GM19099 (cell line): ENCODE results near the gene SLAMF1.
A peak's percentile ranks its signal among the peaks of the same experiment; 100 is the strongest.

Experiments used
- POLR2A ChIP-seq: IDR thresholded peaks from 3 replicates; pipeline ENCODE4 v1.6.1; 2011; ENCODE audit warnings: low read depth; ENCODE audit not compliant: insufficient read length; ENCODE audit errors: extremely low read depth

The SLAMF1 gene

DNA sequence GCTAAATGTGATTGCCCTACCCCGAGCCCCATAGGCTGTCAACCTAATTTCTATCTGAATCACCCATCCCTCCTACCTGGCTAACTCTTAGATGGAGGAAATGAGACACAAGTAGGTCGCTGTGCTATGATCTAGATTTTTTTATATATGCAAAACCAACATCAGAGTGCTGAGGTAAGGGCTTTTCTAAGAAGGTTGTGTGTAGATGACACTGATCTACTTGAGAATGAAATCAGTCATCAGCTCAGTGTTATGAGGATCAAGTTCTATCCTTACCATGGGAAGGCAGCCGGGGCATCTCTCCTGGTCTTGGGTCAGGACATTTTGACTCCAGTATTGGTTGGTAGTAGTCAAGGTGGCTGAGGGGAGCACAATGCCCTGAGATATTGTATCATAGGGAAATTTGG, 23.6 kb downstream of the SLAMF1 start:
- TF ChIP-seq POLR2A, result no peak

DNA sequence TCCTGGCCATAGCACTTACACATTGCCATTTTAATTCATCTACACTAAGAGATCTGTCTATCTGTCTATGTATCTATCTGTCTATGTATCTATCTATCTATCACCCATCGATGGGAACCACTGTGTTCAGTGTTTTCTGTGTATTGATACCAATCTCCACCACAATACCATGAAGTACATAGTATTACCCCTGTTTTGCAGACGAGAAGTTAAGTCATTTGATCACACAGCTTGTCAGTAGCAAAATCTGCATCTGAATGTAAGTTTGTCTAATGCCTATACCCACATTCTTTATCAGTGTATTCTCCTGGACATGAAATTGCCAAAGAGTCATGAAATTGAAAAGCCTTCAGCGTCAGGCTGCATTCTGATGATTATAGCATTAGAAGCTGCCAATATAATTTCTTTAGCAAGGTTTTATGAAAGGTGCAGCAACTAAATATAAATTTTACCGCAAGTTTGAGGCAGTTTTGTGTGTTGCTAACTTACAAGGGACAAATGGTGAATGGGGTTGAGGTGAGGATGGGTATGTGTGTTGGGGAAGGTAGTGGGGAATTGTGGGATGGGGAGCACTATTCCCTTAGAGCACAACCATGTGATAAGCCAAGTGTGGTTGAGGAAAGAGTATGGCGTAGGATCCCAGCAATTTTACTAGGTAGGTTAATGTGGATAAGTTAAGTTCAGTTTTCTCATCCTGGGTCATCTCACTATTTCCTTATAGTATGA, 24.2 kb downstream of the SLAMF1 start:
- no peak for TF ChIP-seq POLR2A

DNA sequence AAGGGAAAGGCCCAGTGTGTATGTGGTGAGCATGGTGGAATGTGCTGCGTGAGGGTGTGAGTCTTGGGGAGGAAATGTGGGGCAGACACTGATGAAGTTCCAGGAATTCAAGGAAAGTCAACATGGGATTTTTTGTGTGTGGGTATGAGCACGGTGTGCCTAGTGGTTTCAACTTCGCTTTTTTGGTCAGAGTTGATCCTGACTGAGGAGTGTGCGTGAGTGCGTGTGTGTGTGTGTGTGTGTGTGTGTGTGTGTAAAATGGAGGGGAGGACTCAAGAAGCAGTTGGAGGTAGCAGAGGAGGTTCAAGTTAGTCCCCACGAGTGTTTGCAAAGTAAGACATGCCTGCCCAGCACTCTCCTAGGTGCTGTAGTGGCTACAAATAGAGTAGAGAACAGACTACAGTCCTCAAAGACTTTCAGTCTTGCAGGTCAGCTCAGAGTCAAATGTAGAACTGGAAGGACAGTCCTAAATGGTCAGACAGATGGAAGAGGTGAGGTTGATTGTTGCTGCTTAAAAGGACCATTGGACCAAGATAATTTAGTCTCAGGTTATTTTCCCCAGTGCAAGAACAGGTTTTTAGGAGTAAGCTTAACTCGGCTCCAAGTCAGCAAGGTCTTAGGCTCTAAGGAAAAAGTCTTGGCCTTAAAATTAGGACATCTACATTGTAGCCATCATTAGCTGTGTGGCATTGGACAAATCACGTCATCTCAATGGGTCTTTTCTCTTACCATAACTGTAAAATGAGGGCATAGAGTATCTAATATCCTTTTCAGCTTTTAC, 25.0 kb downstream of the SLAMF1 start:
- peak; percentile 4 for TF ChIP-seq POLR2A

DNA sequence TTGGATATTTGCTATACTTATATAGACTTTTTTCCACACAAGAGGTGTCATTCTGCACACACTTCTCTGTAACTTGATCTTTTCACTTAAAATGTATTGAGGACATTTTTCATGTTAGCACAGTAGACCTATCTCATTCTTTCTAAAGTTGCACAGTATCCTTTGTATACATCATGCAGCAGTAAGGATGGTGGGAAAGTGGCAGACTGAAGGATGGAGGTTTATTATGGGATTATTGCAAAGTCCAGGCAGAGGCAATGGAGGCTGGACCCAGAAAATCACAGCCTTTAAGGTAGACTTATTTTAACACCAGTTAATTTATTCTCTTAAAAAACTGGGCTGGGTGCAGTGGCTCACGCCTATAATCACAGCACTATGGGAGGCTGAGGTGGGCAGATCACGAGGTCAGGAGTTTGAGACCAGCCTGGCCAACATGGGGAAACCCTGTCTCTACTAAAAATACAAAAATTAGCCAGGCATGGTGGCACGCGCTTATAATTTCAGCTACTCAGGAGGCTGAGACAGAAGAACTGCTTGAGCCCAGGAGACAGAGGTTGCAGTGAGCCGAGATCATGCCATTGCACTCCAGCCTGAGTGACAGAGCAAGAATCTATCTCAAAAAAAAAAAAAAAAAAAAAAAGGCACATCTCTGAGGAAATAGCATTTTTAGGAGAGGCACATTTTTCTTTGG, 25.8 kb downstream of the SLAMF1 start:
- TF ChIP-seq POLR2A, result peak; percentile 13

DNA sequence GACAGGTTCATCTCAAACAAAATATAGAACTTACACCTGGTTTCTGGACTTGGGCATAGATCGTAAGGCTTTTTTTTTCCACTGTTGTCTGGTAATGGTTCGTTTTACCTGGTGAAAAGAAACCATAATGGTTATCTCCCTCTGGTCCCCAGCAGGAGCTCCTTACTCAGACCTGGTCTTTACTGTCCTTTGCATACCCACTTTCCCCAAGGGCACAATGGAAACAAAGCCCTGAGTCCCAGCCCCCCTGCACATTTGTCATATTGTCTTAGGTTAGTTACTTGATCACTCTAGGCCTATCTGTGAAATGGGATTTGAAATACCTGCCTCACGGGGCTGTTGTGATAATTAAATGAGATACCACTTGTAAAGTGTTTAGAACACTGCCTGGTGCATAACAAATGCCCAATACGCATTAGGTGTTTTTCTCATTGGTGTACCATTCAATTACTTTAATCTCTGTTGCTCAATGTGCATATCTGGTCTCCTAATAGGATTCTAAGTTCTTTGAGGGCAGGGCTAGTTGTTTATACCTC, 27.0 kb downstream of the SLAMF1 start:
- TF ChIP-seq POLR2A, result peak; percentile 13

DNA sequence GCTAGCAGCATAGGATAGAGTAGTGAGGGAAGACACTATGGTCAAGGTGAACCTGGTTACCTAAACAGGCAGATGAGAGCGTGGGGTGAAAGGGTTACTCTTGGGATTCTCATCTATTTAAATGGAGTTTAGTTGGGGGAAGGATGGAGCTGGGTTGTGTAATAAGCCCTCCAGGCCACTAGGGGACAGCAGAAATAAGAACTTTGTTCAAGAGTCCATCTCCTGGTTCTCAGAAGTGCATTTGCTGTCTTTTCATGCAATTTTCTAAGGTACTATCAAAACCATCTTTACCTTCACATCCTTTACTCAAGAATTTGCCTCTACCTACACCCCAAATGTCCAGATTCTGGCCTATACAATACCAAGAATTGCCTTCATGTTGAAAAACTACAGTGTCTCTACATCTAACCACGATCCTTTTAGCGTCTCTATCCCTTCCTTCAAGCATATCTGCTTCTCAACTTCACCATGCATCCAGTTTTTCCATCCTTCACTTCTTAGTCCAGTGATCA, 28.0 kb downstream of the SLAMF1 start:
- TF ChIP-seq POLR2A, result peak; percentile 13

DNA sequence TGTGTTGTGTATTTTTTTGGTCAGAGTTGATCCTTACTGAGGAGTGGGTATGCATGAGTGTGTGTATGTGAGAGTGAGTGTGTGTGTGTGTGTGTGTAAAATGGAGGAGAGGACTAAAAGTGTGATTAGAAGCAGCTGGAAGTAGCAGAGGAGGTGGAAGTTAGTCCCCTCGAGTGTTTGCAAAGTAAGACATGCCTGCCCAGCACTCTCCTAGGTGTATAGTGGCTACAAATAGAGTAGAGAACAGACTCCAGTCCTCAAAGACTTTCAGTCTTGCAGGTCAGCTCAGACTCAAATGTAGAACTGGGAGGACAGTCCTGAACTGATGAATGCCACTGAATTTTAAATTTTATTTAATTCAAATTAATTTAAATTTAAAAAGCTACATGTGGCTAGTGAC, 28.5 kb downstream of the SLAMF1 start:
- TF ChIP-seq POLR2A, result no peak

DNA sequence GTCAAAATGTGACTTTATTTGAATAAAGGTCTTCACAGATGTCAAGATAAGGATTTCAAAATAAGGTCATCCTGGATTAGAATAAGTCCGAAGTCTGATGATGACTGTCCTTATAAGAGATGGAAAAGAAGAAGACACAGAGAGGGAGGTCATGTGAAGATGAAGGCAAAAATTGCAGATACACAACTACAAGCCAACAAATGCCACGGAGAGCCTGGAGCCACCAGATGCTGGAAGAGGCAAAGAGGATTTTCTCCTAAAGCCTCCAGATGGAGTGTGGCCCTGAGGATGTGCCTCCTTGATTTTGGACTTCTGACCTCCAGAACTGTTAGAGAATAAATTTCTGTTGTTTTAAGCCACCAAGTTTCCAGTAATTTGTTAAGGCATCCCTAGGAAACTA, 31.2 kb downstream of the SLAMF1 start:
- TF ChIP-seq POLR2A, result no peak

DNA sequence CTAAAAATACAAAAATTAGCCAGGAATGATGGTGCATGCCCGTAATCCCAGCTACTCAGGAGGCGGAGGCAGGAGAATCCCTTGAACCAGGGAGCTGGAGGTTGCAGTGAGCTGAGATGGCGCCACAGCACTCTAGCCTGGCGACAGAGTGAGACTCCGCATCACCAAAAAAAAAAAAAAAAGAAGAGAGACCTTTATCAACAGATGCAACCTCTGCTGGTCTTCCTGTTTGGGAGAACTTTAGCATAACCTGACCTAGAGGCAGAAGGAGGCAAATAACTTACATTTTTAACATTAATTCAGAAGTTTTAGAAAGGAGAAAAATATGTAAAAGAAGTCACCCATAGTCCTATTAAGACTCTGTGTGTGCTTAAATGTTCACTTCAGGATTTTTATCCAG, 32.4 kb downstream of the SLAMF1 start:
- no peak for TF ChIP-seq POLR2A

DNA sequence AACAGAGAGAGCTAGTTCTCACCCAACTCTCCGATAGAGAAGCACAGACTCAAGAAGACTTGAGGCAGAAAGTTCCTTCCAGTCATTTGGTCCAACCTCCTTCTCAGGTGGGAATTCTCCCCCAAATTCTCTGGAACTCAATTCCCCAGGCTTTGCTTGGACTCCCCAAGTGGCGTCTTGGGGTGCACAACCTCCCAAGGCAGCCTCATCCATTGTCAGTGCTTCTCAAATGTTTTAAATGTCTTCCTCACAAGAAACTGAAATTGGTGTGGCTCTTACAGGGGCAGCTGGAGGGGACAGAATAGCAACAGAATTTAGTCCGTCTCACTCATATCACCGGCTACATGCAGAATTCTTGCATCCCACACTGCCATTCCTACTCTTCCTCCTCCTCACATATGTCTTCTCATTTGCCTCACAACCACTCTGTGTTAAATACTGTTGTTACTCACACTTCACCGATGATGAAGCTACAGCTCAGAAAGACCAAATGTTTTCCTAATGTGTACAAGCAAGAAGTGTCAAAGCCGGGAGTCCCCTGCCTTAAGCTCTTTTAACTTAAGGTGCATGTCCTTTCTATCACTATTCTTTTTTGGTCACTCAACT, 34.1 kb downstream of the SLAMF1 start:
- no peak for TF ChIP-seq POLR2A

DNA sequence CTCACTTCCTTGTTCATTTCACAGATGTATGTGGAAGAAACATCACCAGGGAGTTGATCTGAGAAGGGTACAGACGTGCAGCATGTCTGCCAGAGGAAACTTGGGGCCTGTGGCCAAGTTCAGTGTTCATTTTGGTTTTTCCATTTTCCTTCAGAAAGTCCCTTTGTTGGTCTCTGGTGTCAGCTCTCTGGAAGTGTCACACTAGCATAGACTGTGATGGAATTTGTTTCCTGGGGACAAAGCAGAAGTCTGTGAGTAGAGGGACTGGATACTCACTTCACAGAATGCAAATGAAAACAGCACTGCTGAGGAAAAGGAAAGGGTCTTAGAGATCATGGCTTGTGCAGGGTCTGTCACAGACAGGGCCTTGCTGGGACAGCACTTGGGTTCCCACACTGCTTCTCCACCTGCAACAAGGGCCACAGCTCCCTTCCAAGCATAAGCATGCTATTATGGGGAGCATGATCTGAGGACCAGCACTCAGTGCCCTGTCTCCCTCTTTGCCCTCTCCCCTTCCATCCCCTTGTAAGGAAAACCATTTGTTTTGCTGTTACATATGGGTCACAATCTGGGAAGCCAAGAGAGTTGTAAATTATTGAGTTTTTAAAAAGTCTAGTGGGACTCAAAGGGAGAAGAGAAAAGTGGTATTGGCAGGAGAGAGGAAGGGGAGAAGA, 36.1 kb downstream of the SLAMF1 start:
- TF ChIP-seq POLR2A, result no peak

DNA sequence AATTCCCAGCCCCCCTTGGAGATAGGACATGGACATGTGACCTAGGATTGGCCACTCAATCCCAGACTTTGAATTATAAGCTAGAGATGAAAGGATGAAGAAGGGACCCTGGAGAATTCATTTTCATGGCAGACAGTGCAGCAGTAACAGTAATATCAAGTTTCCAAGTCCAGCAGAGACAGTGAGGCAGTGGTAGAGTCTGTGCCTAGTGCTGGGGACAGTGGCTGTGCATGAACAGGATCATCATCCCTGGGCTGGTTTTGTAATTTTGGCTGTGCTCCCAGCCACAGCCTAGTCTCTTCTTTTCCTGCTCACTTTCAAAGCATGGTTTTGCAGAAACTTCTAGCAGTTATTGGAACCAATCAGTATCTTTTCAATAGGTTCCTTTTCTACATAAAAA, 37.9 kb downstream of the SLAMF1 start:
- peak; percentile 11 for TF ChIP-seq POLR2A

DNA sequence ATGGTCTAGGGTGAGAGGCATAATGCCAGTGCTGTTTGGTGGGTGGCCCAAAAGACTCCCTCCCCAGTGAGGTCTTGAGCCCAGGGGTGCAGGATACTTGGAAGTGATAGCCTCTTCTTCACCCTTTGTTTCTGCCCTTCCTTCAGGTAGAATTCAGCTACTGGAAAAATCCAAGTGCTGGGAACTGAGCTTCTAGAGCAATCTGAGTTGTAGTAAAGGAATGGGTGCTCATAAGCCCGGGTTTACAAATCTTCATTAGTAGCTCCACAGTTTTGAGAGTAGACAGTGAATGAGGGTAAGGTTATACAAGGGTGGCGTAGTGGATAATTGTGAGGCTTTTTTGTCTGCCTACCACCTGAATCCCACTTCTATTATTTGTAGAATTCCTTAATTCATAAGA, 38.3 kb downstream of the SLAMF1 start:
- TF ChIP-seq POLR2A, result no peak

DNA sequence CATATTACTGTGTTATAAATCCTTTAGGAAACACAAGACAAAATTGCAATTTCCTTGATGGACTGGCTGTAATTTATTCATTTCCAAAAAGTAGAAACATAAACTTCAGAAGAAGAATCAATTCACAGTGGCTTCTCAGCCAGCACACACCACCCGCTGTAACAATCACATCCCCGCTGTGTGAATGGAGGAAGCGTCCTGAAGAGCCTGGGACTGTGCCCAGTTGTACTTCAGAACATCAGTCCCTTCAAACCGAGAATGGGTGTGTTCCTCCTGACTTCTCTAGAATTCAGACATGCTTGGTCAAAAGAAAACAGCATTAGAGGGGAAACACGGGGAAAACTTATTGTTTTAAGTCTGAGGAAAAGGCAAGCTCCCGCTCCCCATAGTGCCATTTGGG, 38.8 kb downstream of the SLAMF1 start:
- no peak for TF ChIP-seq POLR2A
